Stimulated activated CD4-positive, alpha-beta T cell treated with anti-CD3 and anti-CD28 coated beads, TNF-alpha, amount 100 ng/mL, for 4 hours (primary cell): ENCODE results near the gene SMAP2.
"Not testable (repeated sequence)": the region's sequence is repeated elsewhere in the genome, so short reads cannot be mapped to it uniquely, and the experiment has no call there.

ENCODE experiments used
- DNase-seq, 3 experiments: peaks; one replicate each; pipeline ENCODE4 v3.0.0-alpha.2; 2020; ENCODE audit warnings: low read depth in 3 of 3

SMAP2 gene

DNA sequence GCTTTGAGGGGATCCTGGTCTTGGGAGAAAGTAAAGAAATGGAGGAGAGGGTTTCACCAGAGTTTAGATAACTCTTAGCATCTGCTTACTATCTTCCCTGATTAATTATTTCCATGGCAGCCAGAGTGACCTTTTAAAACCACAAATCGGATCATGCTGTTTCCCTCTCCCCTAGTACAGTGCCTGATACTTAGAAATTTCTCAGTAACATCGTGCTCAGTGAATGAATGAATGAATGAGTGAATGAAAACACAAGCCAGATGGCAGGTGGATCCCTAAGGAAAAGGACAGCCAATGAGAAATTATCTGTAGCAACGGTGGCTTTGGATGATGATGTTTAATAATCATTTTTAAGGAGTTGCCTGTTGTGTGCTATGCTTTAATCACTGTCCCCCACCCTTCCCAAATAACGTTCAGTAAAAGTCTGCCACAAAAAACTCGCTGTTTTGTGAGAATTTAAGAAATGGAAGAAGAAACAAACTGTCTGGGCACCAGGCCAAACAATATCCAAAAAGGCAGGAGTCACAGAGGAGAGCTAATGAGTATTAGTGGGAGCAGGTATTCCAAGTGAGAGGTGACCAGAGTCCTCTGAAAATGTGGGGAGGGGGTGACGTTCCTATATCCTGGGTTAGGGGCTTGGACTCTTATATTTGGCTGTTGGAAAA lies 737 bp upstream of the SMAP2 start:
- DNase-seq = no peak

GRCh38 chr1:40377512-40377911 lies 4.0 kb downstream of the SMAP2 start:
- DNase-seq = no peak

GRCh38 chr1:40379785-40380452 lies 6.4 kb downstream of the SMAP2 start:
- no peak for DNase-seq

- DNase-seq = no peak
Measured at GRCh38 chr1:40380817-40381216, 7.3 kb downstream of the SMAP2 start.

GRCh38 chr1:40381268-40382107 lies 8.0 kb downstream of the SMAP2 start:
- DNase-seq = no peak

DNA sequence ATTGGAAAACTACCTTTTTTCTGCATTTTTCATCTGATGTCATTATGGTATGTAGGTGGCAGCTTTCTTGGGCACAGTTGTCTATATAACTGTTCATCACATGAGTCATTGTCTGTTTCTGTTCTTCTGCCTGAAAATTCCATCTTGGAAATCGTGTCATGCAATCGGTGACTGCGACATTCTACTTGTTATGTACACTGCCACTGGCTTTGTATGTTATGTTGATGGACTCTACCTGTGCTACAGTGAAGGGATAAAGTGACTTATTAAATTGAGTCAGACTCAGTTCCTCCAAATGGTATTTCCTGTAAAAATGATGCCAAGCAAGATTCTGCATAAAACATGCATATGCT lies 8.6 kb downstream of the SMAP2 start:
- no peak for DNase-seq

GRCh38 chr1:40382601-40383000 lies 9.1 kb downstream of the SMAP2 start:
- no peak for DNase-seq

DNA sequence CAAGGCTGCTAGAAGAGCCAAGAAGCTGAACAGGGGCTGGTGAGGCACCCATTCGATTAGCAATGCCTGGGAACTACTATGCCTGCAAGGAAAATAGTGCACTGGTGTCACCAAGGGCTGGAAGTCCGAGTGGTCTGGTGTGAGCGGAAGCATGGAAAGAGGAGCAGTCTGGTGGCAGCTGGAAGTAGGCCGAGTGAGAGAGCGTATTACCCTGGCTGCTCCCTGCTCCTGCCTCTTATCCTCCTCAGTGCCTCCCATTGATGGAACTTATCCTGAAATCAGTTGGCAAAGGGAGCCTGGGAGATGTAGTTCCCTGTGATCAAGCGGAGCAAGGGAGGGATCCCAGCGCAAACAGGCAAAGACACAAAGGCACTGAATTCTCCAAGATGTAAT lies 9.6 kb downstream of the SMAP2 start:
- DNase-seq = no peak

DNA sequence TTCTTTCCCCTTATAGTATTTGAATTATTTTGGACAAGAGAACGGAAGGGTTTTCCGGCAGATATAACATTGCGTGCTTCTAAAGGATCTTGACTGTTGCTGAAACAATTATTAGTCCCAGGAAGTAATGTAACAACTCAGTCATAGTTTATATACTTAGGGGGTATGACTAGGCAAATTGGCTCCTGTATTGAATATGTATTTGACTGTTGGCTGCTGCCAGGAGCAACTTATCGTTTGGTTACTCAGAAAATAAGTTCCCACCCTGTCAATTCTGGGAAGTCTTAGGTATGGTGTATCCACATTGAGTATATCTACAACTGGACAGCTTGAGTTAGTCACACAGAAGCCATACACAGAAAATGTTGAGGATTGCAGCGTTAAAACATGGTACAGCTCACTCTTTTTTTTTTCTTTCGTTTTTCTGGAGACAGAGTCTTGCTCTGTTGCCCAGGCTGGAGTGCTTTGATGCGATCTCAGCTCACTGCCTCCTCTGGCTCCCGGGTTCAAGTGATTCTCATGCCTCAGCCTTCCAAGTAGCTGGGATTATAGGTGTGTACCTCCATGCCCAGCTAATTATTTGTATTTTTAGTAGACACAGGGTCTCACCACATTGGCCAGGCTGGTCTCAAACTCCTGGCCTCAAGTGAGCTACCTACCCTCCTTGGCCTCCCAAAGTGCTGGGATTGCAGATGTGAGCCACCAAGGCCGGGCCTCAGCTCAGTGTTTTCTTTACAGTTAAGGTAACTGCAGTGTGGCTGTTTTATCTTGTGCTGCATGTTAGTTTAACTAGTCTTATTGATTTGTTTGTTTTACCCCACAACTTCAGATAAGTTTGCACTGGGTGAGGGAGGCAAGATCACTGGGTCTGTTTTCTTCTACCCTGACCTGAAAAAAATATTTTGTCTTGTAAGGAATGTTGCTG lies 10.2 kb downstream of the SMAP2 start:
- DNase-seq = no peak

DNA sequence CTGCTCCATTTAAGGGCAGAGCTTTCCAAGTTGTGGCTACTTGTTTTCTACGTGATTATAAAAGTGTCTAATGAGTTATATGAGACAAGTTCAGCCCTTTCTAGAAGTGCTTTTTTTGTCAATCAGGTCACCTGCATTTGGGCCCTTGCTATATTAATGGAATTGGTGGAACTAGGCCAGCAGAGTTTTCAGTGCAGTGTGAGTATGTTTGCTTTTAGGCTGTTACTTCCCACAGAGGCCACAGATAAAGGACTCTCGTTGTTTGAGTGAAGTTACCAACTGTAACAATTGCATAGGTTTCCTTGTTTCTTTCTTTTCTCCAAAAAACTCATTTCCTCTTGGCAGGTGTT lies 10.9 kb downstream of the SMAP2 start:
- no peak for DNase-seq

- no peak for DNase-seq
Measured at GRCh38 chr1:40384887-40385286, 11.4 kb downstream of the SMAP2 start.

DNA sequence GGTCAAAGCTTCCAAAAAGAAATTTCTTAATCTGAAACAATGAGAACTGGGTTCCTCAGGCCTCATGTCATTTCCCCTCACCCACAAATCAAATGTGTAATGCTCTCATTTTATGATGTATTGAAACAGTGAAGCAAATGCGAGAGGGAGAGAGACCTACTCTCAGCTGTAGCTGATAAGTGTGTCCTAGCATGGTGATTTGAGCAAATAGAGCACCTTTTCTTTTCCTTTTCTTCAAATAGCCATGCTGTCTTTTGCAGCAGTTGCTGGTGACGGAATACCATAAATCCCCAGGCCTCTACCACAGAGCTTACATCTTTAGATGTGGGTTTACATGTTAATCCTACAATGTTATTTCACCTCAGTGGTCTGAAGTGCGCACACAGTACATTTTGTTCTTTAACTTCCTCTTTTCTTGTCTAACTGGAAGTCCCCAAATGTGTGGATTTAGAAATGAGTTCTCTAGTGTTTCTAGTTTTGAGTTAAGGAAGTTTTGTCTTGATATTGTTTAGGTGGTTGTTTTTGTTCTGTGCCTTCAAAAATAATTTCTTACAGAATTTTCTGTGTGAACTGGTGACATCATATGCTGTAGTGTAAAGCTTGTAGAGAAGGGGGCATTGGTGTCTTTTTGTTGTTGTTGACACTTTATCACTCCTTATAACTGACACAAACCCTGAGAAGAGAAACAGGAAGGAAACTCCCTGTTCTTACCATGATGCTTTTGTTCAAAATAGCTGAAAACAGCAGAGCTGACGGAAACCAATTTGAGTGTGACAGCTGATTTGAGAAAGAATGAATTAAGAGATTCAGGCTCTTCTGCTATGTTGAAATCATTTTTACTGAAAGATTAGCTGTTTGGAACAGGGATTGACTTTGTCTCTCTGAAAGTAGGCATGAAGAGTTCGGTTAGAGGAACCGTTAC lies 12.2 kb downstream of the SMAP2 start:
- peak in 1 of 3 experiments; percentile 35 for DNase-seq

DNA sequence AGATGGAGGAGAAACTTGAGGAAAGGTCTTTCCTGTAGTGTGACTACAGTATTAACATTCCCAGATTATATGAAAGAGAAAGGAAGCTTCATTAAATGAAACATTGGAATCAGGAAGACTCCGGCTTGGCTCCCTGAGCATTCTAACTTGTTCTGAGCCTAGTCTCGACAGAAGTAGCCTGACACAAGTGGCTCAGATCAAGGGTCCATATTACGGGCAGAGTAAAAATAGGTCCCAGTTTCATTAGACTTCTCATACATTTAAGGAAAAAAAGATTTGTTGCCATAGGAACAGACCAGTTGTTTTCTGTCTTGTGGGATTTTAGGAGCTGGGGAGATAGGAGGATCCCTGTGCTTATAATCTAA lies 12.8 kb downstream of the SMAP2 start:
- DNase-seq = no peak

DNA sequence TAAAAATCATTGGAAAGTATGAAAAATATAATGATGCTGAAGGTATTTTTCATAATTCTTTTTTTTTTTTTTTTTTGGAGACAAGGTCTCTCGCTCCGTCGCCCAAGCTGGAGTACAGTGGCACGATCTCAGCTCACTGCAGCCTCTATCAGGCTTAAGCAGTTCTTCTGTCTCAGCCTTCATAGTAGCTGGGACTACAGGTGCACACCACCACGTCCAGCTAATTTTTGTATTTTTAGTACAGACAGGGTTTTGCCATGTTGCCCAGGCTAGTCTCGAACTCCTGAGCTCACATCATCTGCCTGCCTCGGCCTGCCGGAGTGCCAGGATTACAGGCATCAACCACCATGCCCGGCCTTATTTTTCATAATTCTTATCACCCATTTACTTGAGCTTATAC lies 13.3 kb downstream of the SMAP2 start:
- DNase-seq = no peak

- not testable (repeated sequence) for DNase-seq
Measured at GRCh38 chr1:40387381-40388306, 14.1 kb downstream of the SMAP2 start.

DNA sequence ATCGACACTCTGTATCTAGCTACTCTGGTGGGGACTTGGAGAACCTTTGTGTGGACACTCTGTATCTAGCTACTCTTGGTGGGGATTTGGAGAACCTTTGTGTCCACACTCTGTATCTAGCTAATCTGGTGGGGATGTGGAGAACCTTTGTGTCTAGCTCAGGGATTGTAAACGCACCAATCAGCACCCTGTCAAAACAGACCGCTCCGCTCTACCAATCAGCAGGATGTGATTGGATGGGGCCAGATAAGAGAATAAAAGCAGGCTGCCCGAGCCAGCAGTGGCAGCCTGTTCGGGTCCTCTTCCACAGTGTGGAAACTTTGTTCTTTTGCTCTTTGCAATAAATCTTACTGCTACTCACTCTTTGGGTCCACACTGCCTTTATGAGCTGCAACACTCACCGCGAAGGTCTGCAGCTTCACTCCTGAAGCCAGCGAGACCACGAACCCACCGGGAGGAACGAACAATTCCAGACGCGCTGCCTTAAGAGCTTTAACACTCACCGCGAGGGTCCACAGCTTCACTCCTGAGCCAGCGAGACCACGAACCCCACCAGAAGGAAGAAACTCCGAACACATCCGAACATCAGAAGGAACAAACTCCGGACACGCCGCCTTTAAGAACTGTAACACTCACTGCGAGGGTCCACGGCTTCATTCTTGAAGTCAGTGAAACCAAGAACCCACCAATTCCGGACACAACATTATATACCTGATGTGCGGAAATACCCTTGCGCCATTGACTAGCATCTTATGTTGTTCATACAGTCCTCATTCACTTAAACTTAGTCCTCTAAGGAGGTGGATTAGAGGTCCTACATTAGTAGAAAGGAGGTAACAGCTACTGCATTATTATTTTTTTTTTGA lies 15.2 kb downstream of the SMAP2 start:
- not testable (repeated sequence) for DNase-seq

DNA sequence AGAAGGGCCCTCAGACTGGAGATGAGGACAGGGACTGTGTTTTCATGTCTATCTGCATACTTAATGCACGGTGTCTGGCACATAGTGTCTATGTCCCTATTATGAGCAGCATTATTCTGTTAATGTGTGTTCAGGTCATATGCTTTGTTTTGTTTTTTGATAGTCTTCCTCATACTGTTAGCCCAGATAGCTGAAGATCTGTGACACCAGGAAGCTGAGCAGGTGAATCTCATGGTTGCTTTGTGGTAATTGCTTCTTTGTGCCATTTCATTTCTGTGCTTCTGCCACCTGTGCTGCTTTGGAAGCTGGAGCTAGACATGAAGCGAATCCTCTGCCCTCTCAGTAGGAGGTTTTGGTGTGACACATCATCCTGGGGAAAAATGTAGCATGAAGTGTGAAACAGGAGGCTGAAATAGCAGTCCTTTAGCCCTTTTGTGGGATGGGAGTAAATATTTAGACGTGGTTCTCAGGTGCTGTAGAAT lies 15.8 kb downstream of the SMAP2 start:
- DNase-seq = no peak

- no peak for DNase-seq
Measured at GRCh38 chr1:40389871-40390560, 16.5 kb downstream of the SMAP2 start.
